Fibroblast of peridontal ligament (primary cell): ENCODE measurements around the gene SAMD4B.
"Not testable (repeated sequence)": the region's sequence is repeated elsewhere in the genome, so short reads cannot be mapped to it uniquely, and the experiment has no call there.

Experiments
- DNase-seq: peaks from one replicate; pipeline ENCODE4 v3.0.0-alpha.2; 2010; ENCODE audit errors: extremely low read depth

Gene SAMD4B

DNA sequence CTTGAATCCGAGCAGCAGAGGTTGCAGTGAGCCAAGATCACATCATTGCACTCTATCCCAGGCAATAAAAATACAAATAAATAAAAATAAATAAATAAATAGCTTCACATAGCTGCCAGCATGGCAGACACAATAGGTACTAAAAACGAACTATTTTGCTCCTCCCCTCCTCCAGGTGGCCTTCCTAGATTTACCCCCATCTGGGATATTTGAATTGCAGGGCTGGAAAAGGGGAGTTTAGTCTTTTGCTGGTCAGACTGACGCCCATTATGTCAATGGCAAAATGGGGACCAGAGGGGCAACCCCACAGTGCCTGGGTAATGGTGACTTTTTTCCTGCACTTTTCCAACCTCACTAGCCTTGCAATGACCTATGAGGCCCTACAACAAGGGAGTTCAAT, 5.7 kb upstream of the SAMD4B start:
- DNase-seq, result no peak

DNA sequence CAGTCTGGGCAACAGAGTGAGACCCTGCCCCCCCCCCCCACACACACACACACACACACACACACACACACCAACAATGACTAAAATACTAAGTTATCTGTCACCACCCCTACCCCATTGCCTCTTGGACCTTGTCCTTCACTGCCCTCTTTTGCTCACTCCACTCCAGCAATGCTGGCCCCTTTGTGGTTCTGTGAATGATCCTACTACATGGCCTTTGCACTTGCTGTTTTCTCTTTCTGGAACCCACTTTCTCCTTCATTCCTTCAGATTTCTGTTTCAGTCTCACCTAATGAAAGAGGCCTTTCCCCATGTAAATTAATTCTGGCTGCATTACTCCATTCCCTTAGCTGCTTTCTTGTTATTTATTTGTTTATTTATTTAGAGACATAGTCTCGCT, 2.5 kb upstream of the SAMD4B start:
- DNase-seq, result no peak

DNA sequence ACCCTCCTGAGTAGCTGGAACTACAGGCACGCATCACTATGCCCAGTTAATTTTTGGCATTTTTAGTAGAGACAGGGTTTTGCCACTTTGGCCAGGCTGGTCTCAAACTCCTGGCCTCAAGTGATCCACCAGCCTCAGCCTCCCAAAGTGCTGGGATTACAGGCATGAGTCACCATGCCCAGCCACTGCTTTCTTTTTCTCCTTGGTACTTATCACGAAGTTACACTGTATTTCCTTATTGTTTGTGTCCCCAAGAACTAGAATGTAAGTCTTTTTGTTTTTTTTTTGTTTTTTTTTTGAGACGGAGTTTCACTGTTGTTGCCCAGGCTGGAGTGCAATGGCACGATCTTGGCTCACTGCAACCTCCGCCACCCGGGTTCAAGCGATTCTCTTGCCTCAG, 2.1 kb upstream of the SAMD4B start:
- DNase-seq, result not testable (repeated sequence)

DNA sequence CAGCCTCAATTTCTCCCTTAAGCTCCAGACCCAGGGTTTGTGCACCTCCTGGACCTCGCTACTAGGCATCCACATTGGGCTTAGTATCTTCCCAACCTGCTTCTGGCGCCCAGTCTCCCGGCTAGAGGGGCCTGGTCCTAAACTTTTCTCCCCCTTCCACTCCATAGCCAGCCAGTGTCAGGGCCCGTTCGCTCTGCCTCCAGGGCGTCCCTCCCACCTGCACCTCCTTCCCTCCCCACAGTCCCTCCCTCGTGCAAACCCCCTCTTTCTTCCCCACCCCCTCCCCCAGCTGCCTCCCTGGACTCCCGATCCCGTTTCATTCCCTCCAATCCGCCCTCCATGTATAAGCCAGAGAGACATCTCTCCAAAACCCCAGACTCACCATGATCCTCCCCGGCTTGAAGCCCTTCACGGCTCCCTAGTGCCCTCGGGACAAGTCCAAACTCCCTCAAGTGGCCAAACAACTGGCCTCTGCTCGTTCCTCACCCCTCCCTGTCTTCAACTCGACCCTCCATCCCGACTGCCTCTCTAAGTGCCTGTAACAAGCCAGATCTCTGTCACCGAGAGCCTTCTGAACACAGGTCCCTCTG, 997 bp upstream of the SAMD4B start:
- no peak for DNase-seq

DNA sequence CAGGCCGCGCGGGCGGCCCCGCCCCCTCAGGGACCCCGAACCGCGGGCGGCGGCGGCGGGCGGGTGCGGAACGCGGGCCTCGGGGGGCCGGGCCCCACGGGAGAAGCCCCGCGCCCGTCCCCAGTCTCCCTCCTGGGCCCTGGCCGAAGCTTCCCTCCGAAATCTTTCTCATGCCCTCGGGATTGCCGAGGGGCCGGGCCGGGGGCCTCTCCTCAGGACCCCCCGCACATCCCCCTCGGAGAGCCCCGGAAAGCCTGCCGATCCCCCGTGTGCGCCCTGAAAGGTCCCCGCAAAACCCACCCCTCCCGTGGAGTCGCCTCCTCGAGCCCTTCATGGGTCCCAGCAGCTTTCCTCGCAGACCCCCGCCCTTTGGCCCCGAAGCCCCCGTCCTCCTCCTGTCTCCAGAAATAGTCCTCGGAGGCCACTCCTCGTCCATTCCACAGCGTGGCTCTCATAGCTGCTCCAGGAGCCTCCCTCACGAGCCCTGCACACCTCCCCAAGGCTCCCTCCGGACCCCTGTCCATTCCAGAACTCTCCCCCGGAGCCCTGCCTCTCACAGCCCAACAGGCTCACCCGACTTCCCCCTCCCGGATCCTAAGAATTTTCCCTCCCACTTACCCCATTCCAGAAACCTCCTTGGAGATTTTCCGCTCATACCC, 555 bp downstream of the SAMD4B start:
- DNase-seq, result no peak

DNA sequence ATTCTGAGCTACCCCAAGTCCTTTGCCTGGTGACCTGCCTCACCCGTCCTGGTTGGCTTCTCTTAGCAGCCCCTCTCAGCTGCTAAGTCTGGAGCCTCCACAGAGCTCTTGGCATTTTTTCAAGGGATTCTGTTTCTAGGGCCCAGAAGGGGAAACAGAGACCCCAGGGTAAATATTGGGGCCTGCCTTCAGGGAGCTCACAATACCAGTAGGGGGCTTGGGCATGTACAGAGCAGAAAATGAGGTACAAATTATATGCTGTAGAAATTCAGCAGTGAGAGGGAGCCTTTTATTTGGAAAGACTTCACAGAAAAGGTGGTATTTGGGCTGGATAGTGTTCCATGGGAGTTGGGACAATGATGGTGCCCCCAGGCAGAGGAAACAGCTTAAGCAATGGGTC, 3.7 kb downstream of the SAMD4B start:
- DNase-seq, result no peak

DNA sequence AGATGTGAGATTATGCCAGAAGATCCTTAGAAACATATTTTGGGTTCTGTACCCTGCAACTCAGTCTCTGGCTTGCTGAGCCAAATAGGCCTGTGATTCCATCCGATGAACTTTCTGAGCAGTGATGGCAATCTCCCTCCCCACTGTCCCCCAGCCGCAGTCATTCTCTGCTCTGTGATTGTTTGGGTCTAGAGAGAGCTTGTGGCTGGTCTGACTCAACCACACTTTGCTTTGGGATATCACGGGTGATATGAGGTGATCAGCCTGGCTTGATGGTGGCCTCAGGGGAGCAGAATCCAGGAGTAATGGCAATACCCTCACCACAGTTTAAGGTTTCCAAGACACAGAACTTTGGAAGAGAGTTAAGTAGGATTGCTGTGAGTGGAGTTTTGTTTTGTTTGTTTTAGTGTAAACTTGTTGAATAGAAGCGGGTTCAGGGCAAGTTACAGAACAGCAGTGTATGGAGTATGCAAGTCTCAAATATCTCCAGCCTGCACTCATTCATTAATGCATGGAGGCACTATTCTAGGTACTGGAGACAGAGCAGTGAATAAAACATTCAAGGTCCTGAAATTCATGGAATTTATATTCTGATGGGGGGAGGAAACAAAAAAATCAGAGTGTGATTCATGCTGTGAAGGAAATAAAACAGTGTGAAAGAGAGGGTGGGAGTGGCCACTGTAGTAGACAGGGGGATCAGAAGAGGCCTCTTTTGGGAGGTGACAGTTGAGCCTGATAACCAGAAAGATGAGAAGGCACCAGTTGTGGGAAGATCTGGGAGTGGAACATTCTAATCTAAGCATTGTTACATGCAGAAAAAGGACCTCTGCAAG, 5.3 kb downstream of the SAMD4B start:
- DNase-seq, result peak; percentile 49

DNA sequence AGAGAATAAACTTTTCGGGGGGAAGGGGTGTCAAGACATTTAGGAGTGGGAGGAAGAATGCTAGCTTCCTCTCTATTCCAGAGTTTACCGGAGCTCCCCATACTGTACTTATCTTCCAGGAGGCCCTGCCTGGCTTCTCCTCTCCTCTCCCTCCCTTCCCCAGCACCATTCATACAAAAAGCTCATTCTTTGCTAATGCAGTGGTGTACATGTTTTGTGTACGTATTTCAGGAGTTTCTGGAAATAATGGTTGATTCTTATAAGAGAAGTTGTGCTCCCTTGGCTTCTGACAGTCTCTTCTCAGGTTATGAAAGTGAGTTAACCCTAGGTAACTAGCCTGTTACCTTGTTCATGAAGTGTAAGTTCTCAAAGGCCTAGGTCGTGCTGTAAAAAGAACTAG, 7.1 kb downstream of the SAMD4B start:
- no peak for DNase-seq

DNA sequence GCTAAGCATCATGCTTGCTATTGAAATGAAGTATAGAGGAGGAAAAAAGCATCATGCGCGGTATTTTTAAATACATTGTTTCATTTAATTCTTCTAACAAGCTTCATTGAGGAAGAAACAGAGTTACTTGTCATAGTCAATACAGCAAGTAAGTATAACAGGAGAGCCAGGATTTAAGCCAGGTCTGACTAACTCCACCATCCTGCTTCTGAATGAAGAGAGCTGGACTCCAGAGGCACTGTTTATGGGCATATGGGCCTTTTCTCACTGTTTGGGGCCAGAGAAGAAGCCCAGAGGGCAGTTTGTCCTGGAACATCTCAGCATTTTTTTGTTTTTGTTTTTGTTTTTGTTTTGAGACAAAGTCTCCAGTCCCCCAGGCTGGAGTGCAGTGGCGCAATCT, 7.9 kb downstream of the SAMD4B start:
- no peak for DNase-seq

DNA sequence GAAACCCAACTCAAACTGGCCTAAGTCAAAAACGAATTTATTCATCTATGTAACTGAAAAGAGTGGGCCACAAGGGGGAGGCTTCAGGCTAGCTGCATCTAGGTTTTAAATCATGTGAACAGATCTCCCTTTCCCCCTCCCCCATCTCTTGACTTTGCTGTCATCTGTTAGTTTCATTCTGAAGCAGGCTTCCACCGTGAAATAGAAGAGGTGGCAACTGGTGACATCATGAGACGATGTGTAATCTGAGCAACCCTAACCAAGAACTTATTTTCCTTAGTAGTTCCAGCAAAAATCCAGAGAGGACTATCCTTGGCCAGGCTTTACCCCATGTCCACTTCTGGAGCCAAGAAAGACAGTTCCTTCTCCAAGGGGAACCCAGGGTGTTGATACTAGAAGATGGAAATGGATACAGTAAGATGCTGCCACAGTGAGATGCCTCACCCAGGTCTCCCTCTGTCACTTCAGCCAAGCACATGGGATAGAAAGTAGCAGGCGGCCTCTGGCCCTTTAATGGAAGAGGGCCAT, 9.4 kb downstream of the SAMD4B start:
- DNase-seq, result peak; percentile 75

DNA sequence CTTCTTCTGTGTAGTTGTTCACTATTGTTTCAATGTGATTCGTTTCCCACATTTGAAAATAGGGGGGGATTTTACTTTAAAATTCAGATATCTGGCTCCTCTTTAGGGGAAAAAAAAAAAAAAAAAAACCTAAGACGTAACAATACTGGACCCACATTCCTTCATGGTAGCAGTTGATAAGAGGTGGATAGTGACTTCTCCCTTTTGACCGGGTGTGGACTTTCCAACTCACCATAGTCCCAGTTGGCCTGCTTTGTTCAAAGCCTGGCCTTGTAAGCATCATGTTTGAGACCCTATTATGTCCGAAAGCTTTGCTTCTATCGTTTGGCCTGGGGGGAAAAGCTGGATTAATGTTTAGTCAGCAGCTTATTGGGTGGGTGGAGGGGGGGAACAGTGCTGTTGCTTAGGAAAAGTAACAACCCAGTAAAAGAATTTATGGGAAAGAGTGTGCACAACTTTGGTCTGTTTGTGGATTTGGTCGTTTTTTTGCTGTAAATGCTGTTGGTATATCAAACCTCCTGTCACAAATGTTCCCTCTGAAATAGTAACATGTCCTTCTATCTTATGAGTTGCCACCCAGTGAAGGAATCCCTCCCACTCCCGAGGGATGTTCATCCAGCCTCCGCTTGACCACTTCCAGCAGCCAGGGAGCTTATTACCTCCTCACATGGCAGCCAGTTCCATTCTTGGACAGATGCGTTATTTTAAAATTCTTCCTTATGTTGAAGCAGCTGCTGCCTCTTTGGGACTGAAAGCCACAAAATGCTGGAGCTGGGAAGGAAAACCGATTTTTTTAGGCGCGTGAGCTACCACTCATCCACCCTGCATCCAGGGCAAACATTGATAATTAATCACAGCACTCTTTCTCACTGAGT, 10.4 kb downstream of the SAMD4B start:
- DNase-seq, result peak; percentile 82

DNA sequence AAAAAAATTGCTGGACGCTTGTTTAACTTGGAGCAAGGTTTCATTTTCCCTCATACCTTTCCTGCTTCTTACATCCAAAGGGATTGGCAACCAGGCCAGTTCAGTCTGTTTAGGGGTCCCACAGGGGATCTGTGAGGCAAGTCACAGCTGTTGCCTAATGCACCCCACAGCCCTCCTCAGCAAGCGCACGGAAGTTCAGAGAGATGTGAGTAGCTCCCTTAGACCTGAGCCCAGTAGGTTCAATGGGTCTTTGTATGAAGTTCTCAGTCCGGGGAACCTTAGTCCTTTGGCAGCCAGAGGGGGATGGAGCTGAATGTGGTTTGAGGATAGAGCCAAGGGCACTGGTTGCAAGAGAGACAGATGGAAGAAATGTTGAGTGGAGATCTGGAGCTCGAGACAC, 13.0 kb downstream of the SAMD4B start:
- no peak for DNase-seq

DNA sequence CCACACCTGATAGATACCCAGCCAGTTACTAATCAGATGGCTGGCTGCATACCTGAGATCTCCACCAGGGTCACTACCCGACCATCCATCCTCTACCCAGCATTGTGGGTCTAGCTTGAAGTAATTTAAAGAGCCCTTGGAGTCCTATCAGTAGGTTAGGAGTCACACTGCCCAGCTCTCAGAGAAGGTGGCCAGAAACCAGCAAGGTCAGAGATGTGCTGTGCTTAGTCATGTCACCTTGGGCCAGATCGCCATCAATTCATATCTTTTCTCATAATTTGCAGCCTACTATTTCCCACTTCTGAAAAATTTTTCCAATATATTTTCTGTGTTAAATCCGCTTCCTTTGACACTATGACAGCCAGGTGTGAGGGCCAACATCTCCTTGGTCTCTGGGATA, 13.9 kb downstream of the SAMD4B start:
- no peak for DNase-seq

DNA sequence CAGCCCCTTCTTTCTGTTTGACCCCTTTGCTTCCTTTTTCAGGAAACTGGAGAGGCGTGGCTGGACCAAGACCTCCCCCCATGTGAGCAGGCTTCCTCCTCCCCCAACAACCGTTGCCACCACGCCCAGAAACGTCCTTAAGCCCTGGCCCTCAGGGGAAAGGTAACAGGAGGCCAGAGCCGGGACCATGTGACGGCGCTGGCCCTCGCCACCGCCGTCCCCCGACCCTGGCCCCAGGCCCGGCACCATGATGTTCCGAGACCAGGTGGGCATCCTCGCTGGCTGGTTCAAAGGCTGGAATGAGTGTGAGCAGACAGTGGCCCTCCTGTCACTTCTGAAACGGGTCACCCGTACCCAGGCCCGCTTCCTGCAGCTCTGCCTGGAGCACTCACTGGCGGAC, 14.4 kb downstream of the SAMD4B start:
- no peak for DNase-seq

DNA sequence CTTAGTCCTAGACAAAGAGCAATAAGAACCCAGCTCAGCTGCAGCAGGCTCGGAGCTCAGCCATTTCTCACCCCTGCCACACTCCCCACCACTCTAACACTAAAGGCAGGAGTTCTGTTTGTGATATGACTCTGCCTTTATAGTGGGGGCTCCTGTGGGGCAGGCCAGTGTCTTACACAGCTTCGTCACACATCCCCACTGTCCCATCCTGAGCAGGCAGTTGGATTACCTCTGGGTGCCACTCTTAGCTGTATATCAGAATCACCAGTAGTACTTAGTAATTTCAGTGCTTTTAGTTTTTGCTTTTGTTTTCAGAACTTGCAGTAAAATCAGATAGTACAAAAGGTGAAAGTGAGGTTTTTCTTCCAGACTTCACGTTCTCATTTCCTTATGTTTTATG, 16.8 kb downstream of the SAMD4B start:
- DNase-seq, result no peak

DNA sequence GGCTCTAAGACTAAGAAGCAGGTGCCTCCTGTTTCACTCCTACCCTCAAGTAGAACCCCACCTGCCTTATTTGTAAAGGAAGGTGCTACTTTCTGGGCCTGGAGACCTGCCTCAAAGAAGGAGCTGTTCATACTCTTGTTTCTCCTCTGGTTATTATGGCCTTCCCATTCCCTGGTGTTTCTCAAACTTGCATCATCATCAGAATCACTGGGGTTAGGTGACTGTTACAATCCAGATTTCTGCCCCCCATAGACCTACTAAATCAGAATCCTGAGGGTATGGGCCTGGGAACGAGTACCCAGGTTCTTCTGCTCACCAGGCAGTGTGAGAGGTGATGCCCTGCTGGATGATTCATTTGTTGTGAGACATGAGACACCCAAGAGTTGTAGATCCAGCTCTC, 18.4 kb downstream of the SAMD4B start:
- DNase-seq, result no peak

DNA sequence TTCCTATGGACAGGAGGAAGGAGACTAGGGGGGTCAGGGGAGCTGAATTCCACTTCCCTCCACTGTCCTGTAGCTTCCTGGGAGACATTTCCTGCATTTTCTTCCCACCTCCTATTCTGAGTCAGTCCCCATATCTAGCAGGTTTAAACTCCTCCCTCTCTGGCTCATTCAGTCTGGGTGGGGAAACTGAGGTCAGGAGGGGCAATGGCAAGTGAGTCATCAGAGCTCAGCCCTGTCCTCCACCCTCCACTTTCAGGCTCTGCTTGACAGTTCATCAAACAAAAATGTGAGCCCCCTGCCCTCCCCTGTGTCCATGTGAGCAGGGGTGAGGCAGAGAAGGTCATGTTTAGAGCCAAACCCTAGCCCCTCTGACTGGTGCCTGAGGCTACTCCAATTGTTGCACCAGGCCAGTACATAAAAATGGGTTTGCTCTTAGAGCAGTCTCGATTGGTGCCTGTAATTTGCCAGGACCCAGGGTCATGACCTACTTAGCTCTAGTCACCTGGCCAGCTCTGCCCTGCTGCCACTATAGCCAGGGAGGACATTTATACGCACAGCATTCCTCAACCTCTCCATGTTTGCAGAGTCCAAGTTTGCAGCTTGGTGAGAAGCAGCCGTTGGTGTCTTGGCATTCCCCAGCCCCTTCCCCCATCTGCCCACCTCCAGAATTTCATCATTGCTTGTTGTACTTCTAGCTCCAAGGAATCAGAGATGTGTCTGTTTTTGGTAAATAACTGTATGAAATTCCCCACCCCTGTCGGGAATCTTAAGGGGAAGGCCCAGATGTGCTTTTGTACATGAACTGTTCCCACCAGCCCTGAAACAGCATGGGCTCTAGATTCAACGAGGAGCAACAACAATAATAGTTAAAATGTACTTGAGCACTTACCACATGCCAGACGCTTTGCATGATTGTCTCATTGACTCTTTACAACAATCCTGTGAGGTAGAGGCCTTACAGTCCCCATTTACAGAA, 20.7 kb downstream of the SAMD4B start:
- peak; percentile 49 for DNase-seq

DNA sequence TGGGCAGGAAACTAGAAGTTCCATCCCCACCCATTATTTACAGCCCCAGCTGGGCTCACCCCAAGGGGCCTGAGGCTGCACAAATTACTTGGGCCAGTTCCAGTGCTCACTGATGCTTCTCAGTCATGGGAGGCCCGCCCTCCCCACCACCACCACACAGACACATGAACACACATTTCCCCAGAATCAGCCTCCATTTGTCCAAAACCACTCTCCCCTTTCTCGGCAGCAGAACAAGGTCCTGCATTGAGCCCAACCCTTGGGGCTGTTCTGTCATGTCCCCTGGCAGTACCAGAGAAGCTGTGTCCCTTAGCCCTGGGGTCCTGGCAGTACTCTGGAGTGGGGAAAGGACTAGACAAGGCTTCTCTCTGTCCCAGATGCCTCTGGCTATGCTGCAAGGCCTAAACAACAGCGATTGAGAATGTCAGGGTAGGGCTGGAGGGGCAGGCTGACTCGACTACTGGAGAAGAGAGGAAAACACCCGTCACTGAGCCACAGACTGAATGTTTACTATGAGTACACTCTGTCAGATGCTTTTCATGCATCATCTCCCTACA, 21.8 kb downstream of the SAMD4B start:
- peak; percentile 80 for DNase-seq

DNA sequence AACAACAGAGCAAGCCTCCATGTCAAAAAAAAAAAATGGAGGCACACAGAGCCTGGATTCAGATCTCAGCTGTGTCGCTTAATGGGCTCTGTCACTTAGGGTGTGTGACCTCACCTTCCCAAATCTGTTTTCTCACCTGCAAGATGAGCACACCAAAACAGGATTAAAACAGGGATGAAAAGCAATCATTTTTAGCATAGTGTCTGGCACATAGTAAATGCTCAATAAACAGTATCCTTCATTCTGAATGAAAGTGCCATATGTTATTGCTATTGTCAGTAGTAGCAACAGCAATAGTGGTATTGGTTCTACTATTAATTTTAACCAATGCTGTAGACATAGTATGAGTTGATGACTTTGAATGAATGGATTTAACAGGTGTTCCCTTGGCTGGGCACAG, 23.3 kb downstream of the SAMD4B start:
- DNase-seq, result no peak

DNA sequence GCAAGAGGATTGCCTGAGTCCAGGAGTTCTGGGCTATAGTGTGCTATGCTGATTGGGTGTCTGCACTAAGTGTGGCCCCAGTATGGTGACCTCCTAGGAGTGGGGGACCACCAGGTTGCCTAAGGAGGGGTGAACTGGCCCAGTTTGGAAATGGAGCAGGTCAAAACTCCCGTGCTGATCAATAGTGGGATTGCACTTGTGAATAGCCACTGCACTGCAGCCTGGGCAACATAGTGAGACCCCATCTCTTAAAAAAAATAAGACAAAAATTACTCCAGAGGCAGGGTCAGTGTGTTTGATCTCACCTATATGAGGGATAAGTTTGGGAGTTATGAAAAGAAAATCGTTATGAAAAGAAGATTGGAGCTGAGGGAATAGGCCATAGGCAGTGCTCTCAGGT, 27.0 kb downstream of the SAMD4B start:
- DNase-seq, result no peak
